HG03060 (cell line): ENCODE data around the gene TMEM147.

Source experiments
- ATAC-seq: cut with Tn5 transposase; IDR thresholded peaks from one replicate; pipeline ENCODE4 v1.9.1; 2021; ENCODE audit warnings: low read depth, moderate number of reproducible peaks; ENCODE audit not compliant: unreplicated experiment

Gene TMEM147

DNA sequence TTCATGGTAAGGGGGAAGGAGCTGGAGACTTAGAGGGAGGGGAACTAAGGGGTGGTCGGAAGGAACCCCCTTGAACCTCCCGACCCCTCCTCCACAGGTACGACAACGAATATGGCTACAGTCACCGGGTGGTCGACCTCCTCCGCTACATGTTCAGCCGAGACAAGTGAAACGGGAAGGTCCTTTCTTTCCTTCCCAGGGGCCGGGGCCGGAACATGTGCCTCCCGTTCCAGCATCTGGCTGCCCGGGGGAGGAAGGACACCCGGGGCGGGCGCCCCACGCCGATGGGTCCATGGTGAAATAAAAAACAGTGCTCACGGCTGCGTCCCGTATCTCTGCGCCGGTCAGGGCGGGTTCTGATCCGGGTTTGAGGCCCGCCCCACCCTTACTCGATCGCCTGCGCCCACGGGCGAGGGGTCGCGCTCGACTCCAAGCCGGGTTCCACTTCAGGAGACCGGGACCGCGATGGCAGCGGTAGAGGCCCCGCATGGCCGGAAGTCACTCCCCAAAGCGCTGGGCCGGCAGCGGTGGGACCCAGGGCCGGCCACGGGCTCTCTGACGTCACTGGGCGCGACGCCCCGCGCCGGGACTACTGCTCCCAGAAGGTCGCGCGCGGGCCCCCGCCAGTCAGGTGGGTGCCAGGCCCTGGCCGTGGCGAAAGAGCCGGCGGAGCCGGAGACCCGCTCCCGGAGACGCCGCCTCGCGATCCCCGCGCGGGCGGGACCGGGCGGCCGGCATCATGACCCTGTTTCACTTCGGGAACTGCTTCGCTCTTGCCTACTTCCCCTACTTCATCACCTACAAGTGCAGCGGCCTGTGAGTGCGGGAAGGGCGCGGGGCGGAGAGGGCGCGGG, at the start of gene TMEM147:
Gene TMEM147, plus strand, starts transcription at position 626 of the 854 bp plus-strand sequence. Its CDS starts 114 bp downstream, at position 740.
- ATAC-seq = no peak

DNA sequence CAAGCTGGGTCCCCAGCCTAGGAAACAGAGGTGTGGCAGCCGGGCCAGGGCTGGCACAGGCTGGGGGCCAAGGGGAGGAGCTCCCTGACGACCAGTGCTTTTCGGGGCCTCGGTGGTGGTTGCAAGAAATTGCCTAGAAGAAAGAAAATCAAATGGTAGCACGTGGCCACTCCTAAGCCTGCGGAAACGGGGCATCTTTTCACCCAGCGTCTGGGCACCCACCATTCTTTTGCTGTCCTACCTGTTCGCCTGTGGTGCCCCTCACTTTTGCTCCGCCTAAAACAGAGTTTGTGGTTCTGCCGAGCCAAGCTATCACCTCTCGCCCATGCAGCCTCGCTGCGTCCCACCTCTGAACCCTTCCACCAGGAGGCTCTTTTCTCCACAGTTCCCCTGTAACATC, 48.0 kb upstream of the TMEM147 start:
- no peak for ATAC-seq

DNA sequence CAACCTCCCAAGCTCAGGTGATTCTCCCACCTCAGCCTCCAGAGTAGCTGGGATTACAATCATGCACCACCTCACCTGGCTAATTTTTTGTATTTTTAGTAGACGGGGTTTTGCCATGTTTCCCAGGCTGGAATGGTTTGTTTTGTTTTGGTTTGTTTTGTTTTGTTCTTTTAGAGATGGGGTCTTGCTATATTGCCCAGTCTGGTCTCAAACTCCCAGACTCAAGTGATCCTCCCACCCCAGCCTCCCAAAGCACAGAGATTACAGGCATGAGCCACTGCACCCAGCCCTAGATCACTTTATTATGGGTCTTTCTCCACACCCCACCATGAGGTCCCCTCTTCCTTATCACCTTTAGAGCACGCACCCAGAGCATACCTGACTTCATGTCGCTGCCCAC, 47.2 kb upstream of the TMEM147 start:
- ATAC-seq = no peak

DNA sequence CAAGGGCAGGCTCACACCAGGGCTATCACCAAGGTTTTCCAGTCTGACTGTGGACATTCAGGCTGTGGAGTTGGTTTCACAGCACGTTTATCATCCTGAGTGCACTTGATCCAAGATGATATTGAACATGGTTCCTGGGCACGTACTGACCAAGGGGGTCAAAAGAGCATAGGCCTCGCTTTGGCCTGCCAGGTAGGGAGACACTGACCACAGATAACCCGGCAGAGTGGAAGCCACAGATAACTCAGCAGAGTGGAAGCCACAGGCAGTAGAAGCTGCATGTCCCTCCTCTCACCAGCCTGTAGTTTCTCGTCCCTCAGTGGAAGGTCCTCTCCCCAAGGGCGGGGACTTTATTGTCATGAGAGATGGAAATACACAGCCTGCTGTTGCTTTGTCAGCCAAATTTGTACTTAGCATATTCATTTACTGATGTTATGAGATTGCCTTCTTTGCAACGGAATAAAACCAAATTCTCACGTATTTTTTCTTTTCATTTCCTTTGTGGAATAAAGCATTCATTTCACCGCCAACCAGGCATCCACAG, 46.4 kb upstream of the TMEM147 start:
- ATAC-seq = no peak

DNA sequence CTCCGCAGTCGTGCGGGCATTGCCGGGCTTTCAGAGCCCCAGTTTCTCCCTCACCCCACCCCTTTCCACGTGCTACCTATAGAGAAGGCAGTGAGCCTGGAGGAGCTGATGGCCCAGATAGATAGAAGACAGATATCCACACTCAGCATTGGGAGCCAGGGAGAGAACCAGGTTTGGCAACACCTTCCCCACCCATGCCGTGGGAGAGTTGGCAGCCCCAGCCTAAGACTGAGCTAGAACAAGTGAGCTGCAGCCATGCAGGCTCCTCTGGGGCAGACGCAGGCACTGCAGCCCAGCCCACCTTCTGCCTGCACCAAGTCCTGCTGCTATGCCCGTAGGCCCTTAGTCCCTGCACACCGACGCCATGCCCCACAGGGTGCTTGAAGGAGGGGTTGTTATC, 44.8 kb upstream of the TMEM147 start:
- no peak for ATAC-seq

DNA sequence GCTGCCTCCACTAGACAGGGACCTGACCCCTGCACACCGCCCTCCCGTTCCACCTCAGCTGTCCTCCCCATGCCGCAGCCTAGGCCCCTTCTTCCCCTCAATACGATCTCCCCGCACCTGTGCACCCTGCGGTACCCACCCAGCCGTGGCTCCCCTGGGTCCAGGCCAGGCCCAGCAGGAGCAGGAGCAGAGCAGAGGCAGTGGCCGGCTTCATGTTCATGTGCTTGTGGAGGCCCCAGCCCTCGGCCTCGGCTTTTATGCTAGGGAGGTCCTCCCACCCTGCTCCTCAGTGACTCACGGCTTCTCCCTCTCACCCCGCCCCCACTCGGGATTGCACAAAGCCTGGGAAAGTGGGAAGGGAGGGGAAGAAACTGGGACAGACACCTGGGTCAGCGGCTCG, 43.7 kb upstream of the TMEM147 start:
- ATAC-seq = no peak

DNA sequence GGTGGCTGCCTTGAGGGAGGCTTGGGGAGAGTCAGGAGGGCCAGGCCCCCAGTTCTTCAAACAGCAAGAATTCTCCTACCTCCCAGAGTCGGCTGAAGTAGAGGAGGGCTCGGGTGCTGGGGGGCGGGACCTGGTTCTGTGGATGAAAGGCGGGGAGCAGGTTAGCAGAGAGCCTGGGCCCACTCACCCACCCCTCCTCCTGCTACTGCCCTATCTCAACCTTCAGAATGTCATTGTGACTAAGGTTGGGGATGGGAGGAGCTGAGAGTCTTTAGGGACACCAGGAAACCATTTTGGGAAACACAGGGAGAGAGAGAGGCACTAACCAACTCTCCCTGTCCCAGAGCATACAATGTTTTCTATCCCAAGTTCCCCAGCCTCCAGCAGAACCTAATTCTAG, 42.7 kb upstream of the TMEM147 start:
- no peak for ATAC-seq

- no peak for ATAC-seq
These were observed 39.4 kb upstream of the TMEM147 start for GRCh38 chr19:35506011-35506410.

- no peak for ATAC-seq
These were observed 37.9 kb upstream of the TMEM147 start for GRCh38 chr19:35507561-35507960.

DNA sequence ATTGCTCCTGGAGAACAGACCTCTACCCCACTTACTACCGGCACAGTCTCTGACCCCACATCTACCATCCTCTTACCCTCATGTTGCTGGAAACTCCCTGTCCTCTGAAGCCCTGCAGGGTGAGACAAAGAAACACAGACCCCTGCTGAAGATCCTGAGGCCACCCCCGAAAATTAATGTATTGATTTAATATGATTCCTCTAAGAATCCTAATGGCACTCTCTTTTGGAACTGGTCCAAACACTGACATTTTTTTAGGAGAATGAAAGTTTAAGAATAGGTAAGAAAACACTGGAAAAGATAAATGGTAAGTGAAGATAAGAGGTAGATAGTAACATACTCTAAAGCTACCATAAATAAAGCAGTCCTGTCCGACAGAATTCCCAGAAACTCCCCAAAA, 37.3 kb upstream of the TMEM147 start:
- no peak for ATAC-seq

- ATAC-seq = no peak
These were observed 36.3 kb upstream of the TMEM147 start for GRCh38 chr19:35509018-35509652.

- no peak for ATAC-seq
These were observed 35.4 kb upstream of the TMEM147 start for GRCh38 chr19:35509861-35510625.

- ATAC-seq = no peak
These were observed 34.8 kb upstream of the TMEM147 start for GRCh38 chr19:35510626-35510964.

- no peak for ATAC-seq
These were observed 34.1 kb upstream of the TMEM147 start for GRCh38 chr19:35511337-35511736.

GRCh38 chr19:35512831-35513627, 32.4 kb upstream of the TMEM147 start:
- no peak for ATAC-seq

- ATAC-seq = no peak
These were observed 31.7 kb upstream of the TMEM147 start, which contains the start of gene DMKN for GRCh38 chr19:35513628-35514281. DMKN (minus strand) TSS chr19:35513649; CDS start chr19:35513475, 174 bp downstream.

DNA sequence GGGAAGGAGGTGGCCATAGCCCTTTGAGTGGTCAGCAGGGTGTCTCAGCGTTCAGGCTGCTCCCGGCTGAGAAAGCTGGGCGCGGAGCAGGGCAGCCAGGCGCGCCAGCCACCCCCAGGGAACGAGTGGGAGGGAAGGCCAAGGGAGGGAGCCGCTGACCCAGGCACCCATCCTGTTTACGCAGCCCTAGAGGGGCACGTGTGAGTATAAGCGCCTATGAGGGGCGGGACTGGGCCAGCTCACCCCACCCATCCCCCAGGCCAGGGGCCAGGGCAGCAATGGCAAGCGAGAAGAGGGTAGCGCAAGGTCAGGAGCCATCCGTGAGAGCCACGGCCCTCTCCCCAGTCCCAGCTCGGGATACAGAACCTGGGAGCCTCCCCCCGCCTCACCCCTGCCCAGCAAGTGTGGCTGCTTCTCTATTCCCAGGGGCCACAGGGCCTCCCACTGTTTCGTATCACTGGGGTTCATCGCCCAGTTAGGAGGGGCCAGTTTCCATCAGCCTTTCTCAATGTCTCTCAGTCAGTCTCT, 31.1 kb upstream of the TMEM147 start:
- ATAC-seq = no peak

DNA sequence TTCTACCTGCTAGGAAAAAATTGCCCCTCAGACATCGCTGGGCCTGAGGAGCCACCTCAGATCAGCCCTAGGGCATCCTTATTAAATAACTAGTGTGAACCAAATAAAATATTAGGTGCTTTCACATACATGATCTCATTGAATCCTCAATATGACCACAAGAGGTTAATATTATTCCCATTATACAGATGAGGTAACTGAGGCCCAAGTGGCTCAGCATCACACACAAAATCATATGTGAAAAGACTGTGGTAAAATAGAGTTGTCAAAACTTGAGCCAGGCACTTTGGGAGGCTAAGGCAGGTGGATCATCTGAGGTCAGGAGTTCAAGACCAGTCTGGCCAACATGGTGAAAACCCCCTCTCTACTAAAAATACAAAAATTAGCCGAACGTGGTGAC, 29.1 kb upstream of the TMEM147 start:
- no peak for ATAC-seq

DNA sequence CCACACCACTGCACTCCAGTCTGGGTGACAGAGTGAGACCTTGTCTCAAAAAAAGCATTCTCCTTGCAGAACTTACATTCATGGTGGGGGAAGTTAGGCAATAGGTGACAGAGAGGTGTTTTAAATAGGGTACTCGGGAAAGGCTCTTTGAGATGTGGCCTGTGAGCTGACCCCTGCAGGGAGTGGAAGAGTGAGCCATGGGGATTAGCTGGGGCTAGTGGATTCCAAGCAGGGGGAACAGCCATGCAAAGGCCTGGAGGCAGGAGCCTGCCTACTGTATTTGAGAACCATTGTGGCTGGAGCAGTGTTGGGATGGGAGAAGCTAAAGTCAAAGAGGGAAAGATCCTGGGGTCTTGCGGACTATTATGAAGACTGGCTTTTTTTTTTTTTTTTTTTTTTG, 28.1 kb upstream of the TMEM147 start:
- ATAC-seq = no peak
